K562 (cell line): Measurements from ENCODE around the gene STX2. TPM values are rescaled to one million over a fixed set of nuclear protein-coding genes. Genes with fewer than 3 reads are reported as not detected.

Experiments
- ATAC-seq: fragments of 200-7000 bp; cut with Tn5 transposase; 3 replicates; pipeline ENCODE4 v1.9.1; 2020; ENCODE audit warnings: moderate library complexity
- BruUV-seq: library from RNA; stranded (reverse); fragments of 400-500 nt; replicated peaks from 2 replicates; lab custom pipeline; 2021; lab: Mats Ljungman, UMichigan
- CTCF ChIA-PET: fragments of 300-600 bp; formaldehyde crosslinking; extraction: SDS; loops from one replicate; lab custom pipeline; 2021; ENCODE audit warnings: low intra/inter-chr PET ratio; lab: Yijun Ruan, JAX
- POLR2A ChIA-PET: fragments of 300-600, 350-650 bp; sonication (Branson Sonifier 250); formaldehyde crosslinking; extraction: SDS; loops from one replicate; lab custom pipeline; 2021; ENCODE audit warnings: antibody characterized with exemption, inconsistent platforms; lab: Yijun Ruan, JAX
- DNase-seq, 4 experiments: peaks; one replicate each; pipeline versions ENCODE4 v3.0.0 to v3.0.0-alpha.2; 2011 to 2018; ENCODE audit warnings: low spot score in 3 of 4, mixed read lengths in 3 of 4; ENCODE audit errors: extremely low read depth in 1 of 4
- FAIRE-seq: peaks from 2 replicates; lab custom pipeline; 2011; peaks lifted over from hg19 to GRCh38; lab: Jason Lieb, UNC
- H2AFZ ChIP-seq: 2 replicates; pipeline ENCODE4 v1.6.0; 2011; ENCODE audit warnings: low read depth, low read length, control low read depth, inconsistent platforms
- H3K27ac ChIP-seq: fragments of 200-600 bp; 3 replicates; pipeline ENCODE4 v1.8.0; 2011; ENCODE audit warnings: low read depth, mild to moderate bottlenecking, control low read depth, inconsistent platforms, low read length, moderate library complexity, mixed read lengths; ENCODE audit errors: extremely low read depth
- H3K27me3 ChIP-seq, 2 experiments: fragments of 300-600 bp in 1 of 2; 2 replicates in 1 of 2; 3 replicates in 1 of 2; pipeline versions ENCODE4 v1.6.0 to v1.8.0; 2011; ENCODE audit warnings: inconsistent platforms in 2 of 2, low read length in 2 of 2, mild to moderate bottlenecking in 1 of 2, mixed read lengths in 1 of 2, moderate library complexity in 1 of 2; ENCODE audit not compliant: control insufficient read depth in 2 of 2, insufficient read depth in 2 of 2
- H3K36me3 ChIP-seq: fragments of 300-600 bp; 3 replicates; pipeline ENCODE4 v1.8.0; 2011; ENCODE audit warnings: mild to moderate bottlenecking, low read length, inconsistent platforms; ENCODE audit not compliant: control insufficient read depth, insufficient read depth
- H3K4me1 ChIP-seq, 2 experiments: fragments of 200-600 bp in 1 of 2; replicated peaks in 1 of 2; 2 replicates in 1 of 2; 3 replicates in 1 of 2; pipeline versions ENCODE4 v1.5.1 to v1.8.0; 2011; ENCODE audit warnings: inconsistent platforms in 2 of 2, low read length in 2 of 2, mild to moderate bottlenecking in 1 of 2, mixed read lengths in 1 of 2, moderate library complexity in 1 of 2; ENCODE audit not compliant: control insufficient read depth in 2 of 2, insufficient read depth in 2 of 2
- H3K4me2 ChIP-seq: 2 replicates; pipeline ENCODE4 v1.6.1; 2011; ENCODE audit warnings: low read length, control low read depth, inconsistent platforms, mixed read lengths; ENCODE audit not compliant: insufficient read depth
- H3K4me3 ChIP-seq: fragments of 200-600 bp; sonication (generic), shearing (Covaris generic); 2 replicates; pipeline ENCODE4 v1.5.1; 2016; ENCODE audit warnings: control low read depth, inconsistent platforms
- H3K79me2 ChIP-seq: fragments of 200-600 bp; 3 replicates; pipeline ENCODE4 v1.8.0; 2011; ENCODE audit warnings: low read length, inconsistent platforms; ENCODE audit not compliant: control insufficient read depth, insufficient read depth
- H3K9ac ChIP-seq, 2 experiments: 2 replicates each; pipeline versions ENCODE4 v1.6.0 to v1.6.1; 2011; ENCODE audit warnings: low read depth in 2 of 2, low read length in 2 of 2, control low read depth in 1 of 2, inconsistent platforms in 1 of 2, mild to moderate bottlenecking in 1 of 2, mixed read lengths in 1 of 2; ENCODE audit not compliant: insufficient read depth in 1 of 2
- H3K9me1 ChIP-seq: one replicate; pipeline ENCODE4 v1.6.0; 2011; ENCODE audit warnings: inconsistent platforms, mild to moderate bottlenecking, low read length, moderate library complexity; ENCODE audit not compliant: control insufficient read depth, insufficient read depth
- H3K9me3 ChIP-seq: replicated peaks from 2 replicates; pipeline ENCODE4 v1.5.1; 2011; ENCODE audit warnings: low read depth, low read length, inconsistent platforms; ENCODE audit not compliant: control insufficient read depth, insufficient read depth
- H4K20me1 ChIP-seq: replicated peaks from 2 replicates; pipeline ENCODE4 v1.6.1; 2011; ENCODE audit warnings: low read length, inconsistent platforms, mixed read lengths; ENCODE audit not compliant: control insufficient read depth, insufficient read depth
- BMI1 ChIP-seq: fragments of 150-350 bp; IDR thresholded peaks from 2 replicates; pipeline ENCODE4 v1.6.1; 2014; ENCODE audit warnings: low read length
- CBFA2T3 ChIP-seq: fragments of 450-650 bp; IDR thresholded peaks from 2 replicates; pipeline ENCODE4 v1.6.1; 2017
- CREB3 ChIP-seq: fragments of 450-650 bp; conservative IDR thresholded peaks from 2 replicates; pipeline ENCODE4 v1.6.1; 2016; ENCODE audit warnings: missing genetic modification characterization, low read depth, mild to moderate bottlenecking, missing compliant biosample characterization, moderate library complexity
- DMBX1 ChIP-seq: fragments of 250-450 bp; sonication (Bioruptor Pico); IDR thresholded peaks from 2 replicates; pipeline ENCODE4 v1.8.0; 2022; ENCODE audit warnings: inconsistent platforms, mild to moderate bottlenecking, moderate library complexity, borderline replicate concordance
- DPF2 ChIP-seq: fragments of 450-650 bp; IDR thresholded peaks from 2 replicates; pipeline ENCODE4 v1.6.1; 2016
- ID3 ChIP-seq, 2 experiments: fragments of 250-450 bp in 1 of 2; fragments of 450-650 bp in 1 of 2; sonication (Bioruptor Pico) in 1 of 2; IDR thresholded peaks; 2 replicates each; pipeline versions ENCODE4 v1.6.1 to v1.8.0; 2016 to 2021; ENCODE audit warnings: mild to moderate bottlenecking in 2 of 2, moderate library complexity in 2 of 2, missing compliant biosample characterization in 1 of 2, missing genetic modification characterization in 1 of 2
- PHF20 ChIP-seq: fragments of 450-650 bp; IDR thresholded peaks from 2 replicates; pipeline ENCODE4 v1.6.1; 2018; ENCODE audit not compliant: partially characterized antibody
- RAD51 ChIP-seq: fragments of 450-650 bp; IDR thresholded peaks from 2 replicates; pipeline ENCODE4 v1.7.1; 2016; ENCODE audit warnings: low read depth, mild to moderate bottlenecking, borderline replicate concordance
- SMARCE1 ChIP-seq: fragments of 450-650 bp; IDR thresholded peaks from 2 replicates; pipeline ENCODE4 v1.7.1; 2016; ENCODE audit warnings: mild to moderate bottlenecking
- TAL1 ChIP-seq: fragments of 450-650 bp; IDR thresholded peaks from 2 replicates; pipeline ENCODE4 v1.6.1; 2016; ENCODE audit warnings: mild to moderate bottlenecking
- ZNF165 ChIP-seq: fragments of 250-450 bp; sonication (Bioruptor Pico); IDR thresholded peaks from 2 replicates; pipeline ENCODE4 v1.4.0; 2020; ENCODE audit warnings: borderline replicate concordance
- WGBS: fragments of 100-300 bp; shearing (Covaris generic); methylation state at CpG from one replicate; pipeline ENCODE4 v1.1.6; 2016; ENCODE audit warnings: low coverage, mixed read lengths; ENCODE audit not compliant: insufficient coverage; ENCODE audit errors: missing lambda C conversion rate; 5-methylcytosine and 5-hydroxymethylcytosine counted together
- in situ Hi-C: fragments of 300-500 bp; cut with MboI; formaldehyde crosslinking; loops from 4 replicates; pipeline ENCODE4 v1.15.0; 2018; ENCODE audit warnings: inconsistent platforms, mixed read lengths
- intact Hi-C: fragments of 100-400 bp; cut with micrococcal nuclease; formaldehyde crosslinking; loops from 2 replicates; pipeline ENCODE4 v1.14.2; 2022
- polyA plus RNA-seq, 8 experiments: library from polyadenylated mRNA; depleted of rRNA in 4 of 8; stranded (reverse) in 5 of 8; unstranded in 3 of 8; fragments of >200 nt; fragmentation: Nextera tagmentation in 2 of 8; fragmentation: Illumina TruSeq in 1 of 8; extraction: Ambion mirVana in 2 of 8; extraction: Trizol in 1 of 8; gene quantifications; 2 replicates each; pipeline versions ENCODE4 v1.2.1 to v1.2.3, GENCODE V29; 2011 to 2014; ENCODE audit warnings: inconsistent platforms in 1 of 8, missing spikeins in 1 of 8
- total RNA-seq, 7 experiments: library from RNA; depleted of rRNA in 6 of 7; stranded (reverse); fragments of >200 nt in 6 of 7; fragmentation: Illumina TruSeq in 2 of 7; extraction: Trizol in 2 of 7; gene quantifications; 2 replicates each; pipeline versions ENCODE4 v1.2.1 to v1.2.3, GENCODE V29; 2011 to 2021; ENCODE audit warnings: low replicate concordance in 1 of 7
- TF ChIP-seq, protein P1 (sequence below): fragments of 250-450 bp; sonication (Bioruptor Pico); IDR thresholded peaks from 2 replicates; pipeline ENCODE4 v1.5.0; 2021
- TF ChIP-seq, protein P2 (sequence below): fragments of 250-450 bp; sonication (Bioruptor Pico); IDR thresholded peaks from 2 replicates; pipeline ENCODE4 v1.9.0; 2021; ENCODE audit warnings: mild to moderate bottlenecking
- TF ChIP-seq, protein P3 (sequence below): fragments of 450-650 bp; IDR thresholded peaks from 2 replicates; pipeline ENCODE4 v1.7.1; 2018; ENCODE audit warnings: mild to moderate bottlenecking, low read depth; ENCODE audit not compliant: partially characterized antibody

The STX2 gene
- total and polyA plus RNA-seq, 9 of the 15 experiments (the other 6 are each of a cell fraction or from before 2014, with no cell fraction given), result 22.2 to 54.6 (median 30.8) TPM

DNA sequence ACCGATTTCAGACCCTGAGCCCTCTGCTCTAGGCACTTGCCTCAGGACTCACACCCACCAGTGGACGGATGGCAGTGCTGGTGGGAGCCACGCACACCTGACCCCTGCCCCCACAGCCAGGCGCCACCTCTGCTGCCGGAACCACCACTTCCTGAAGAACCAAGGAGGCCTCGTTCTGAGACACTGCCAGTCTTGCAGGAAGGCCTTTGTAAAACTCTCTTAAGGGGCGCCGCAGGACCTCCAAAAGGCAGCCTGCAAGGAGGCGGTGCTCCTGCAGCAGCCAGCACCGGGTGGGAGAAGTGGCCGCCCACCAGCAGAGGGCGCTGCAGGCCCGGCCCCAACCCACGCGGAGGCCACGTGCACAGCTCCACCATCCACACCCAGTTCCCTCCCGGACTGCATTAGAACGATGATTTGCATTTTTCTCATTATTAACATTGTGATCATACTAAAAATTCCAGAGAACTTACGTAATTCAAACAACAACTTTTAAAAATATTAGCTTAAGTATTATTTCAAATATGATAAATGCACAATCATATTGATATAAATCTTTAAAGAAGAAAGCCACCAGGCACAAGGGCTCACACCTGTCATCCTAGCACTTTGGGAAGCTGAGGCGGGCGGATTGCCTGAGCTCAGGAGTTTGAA, 12.8 kb downstream of the STX2 start (continued):
- TF ChIP-seq DMBX1 (CRISPR knock-in tag), result no peak
- peak; percentile 79; the same call in 1 of the 2 replicates for TF ChIP-seq RAD51

- Histone ChIP-seq H3K9ac (peak overlapping the region; percentile 56 to 89), H3K36me3 (peaks cover 56% of the 10 kb centered on the region), H3K4me3 (no peak overlapping the region), H3K4me1 (peaks cover 31 to 37% of the 10 kb centered on the region in 2 experiments; a peak in 4 of 5 replicates), H4K20me1 (no peaks in the 10 kb centered on the region), H3K27me3 (no peaks in the 10 kb centered on the region), H3K4me2 (peak overlapping the region; percentile 59), H3K9me3 (no peaks in the 10 kb centered on the region; the same call in 1 of the 2 replicates), H3K9me1 (no peaks in the 10 kb centered on the region), H2AFZ (peak overlapping the region; percentile 77), H3K27ac (peak overlapping the region; percentile 58), H3K79me2 (peaks cover 49% of the 10 kb centered on the region)
- intact Hi-C loops, result no loop called here
- in situ Hi-C loops, result no loop called here
- CTCF ChIA-PET, result interaction anchor here (0.6 to 1.2 kb wide), 3 partner anchors 45 to 1698 kb away, joined by 3 to 5 read pairs (median 4); no protein-coding TSS in a partner anchor
- no TSS peak for BruUV-seq
- WGBS, result 39% methylated on average over 6 of the region's 6 CpGs
- DNase-seq (peak; percentile 63 to 76 (median 70)), ATAC-seq (peak; percentile 69), FAIRE-seq (peak; percentile 68)
- POLR2A ChIA-PET, result interaction anchor here (0.7 to 1.0 kb wide), 5 partner anchors 10 to 280 kb away, joined by 3 to 4 read pairs (median 3); no protein-coding TSS in a partner anchor
- TF ChIP-seq BMI1 (no peak), CREB3 (0 out of 2 replicates have a peak, but pooled peaks have one; percentile 27), TAL1 (peak; percentile 51; the same call in 1 of the 2 replicates), ID3 (CRISPR knock-in tag; IDR thresholded peaks at IDR 0.05) (no peak), ID3 (tag; IDR thresholded peaks at IDR 0.05) (no peak), SMARCE1 (peak; percentile 63; the same call in 1 of the 2 replicates), CBFA2T3 (peak; percentile 68), PHF20 (no peak), DPF2 (peak; percentile 80), ZNF165 (CRISPR knock-in tag) (no peak)
- TF ChIP-seq, protein P1, sequence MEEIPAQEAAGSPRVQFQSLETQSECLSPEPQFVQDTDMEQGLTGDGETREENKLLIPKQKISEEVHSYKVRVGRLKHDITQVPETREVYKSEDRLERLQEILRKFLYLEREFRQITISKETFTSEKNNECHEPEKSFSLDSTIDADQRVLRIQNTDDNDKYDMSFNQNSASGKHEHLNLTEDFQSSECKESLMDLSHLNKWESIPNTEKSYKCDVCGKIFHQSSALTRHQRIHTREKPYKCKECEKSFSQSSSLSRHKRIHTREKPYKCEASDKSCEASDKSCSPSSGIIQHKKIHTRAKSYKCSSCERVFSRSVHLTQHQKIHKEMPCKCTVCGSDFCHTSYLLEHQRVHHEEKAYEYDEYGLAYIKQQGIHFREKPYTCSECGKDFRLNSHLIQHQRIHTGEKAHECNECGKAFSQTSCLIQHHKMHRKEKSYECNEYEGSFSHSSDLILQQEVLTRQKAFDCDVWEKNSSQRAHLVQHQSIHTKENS (CRISPR knock-in tag), result no peak
- TF ChIP-seq, protein P2, sequence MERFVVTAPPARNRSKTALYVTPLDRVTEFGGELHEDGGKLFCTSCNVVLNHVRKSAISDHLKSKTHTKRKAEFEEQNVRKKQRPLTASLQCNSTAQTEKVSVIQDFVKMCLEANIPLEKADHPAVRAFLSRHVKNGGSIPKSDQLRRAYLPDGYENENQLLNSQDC (CRISPR knock-in tag), result no peak
- TF ChIP-seq, protein P3, sequence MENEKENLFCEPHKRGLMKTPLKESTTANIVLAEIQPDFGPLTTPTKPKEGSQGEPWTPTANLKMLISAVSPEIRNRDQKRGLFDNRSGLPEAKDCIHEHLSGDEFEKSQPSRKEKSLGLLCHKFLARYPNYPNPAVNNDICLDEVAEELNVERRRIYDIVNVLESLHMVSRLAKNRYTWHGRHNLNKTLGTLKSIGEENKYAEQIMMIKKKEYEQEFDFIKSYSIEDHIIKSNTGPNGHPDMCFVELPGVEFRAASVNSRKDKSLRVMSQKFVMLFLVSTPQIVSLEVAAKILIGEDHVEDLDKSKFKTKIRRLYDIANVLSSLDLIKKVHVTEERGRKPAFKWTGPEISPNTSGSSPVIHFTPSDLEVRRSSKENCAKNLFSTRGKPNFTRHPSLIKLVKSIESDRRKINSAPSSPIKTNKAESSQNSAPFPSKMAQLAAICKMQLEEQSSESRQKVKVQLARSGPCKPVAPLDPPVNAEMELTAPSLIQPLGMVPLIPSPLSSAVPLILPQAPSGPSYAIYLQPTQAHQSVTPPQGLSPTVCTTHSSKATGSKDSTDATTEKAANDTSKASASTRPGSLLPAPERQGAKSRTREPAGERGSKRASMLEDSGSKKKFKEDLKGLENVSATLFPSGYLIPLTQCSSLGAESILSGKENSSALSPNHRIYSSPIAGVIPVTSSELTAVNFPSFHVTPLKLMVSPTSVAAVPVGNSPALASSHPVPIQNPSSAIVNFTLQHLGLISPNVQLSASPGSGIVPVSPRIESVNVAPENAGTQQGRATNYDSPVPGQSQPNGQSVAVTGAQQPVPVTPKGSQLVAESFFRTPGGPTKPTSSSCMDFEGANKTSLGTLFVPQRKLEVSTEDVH, result no peak
Observed at GRCh38 chr12:130825771-130826150, 13.3 kb downstream of the STX2 start.
